ACHN (cell line): ENCODE results near the gene BCL2L15.

Experiments used
- DNase-seq: peaks from one replicate; pipeline ENCODE4 v3.0.0-alpha.2; 2015
- in situ Hi-C: cut with HindIII; loops from 2 replicates; pipeline ENCODE4 v1.10.0; 2017; ENCODE audit warnings: low sequenced_read_pairs, low pct_ligation_motif_present, low pct_unique_long_range_greater_than_20kb

BCL2L15 gene

GRCh38 chr1:113887402-113888175 is at the start of gene BCL2L15:
TSS of gene BCL2L15 (minus strand) at chr1:113887581. CDS start at chr1:113887375, 206 bp downstream.
- peak; percentile 56 for DNase-seq
- in situ Hi-C loops = no loop called here

DNA sequence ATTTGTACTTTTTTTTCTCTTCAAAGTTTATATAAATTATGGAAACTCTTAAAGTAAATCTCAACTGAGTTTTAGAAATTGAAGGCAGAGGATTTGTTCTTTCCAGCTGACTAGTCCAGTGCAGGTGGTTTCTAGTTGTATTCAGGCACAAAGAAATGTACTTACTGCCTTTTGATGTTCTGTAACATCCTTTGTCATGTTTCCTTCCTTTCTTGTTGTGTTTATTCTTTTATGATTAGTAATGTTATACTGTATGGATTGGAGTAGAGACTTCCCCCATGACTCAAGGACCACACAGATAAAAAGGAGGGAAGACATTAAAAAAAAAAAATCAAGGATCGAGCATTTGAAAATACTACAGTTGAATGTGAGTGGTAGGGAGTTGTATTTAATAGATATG is 49.8 kb upstream of the BCL2L15 start:
- in situ Hi-C loops = no loop called here
- no peak for DNase-seq

GRCh38 chr1:113935970-113936369 is 48.6 kb upstream of the BCL2L15 start:
- in situ Hi-C loops = no loop called here

GRCh38 chr1:113935176-113935575 is 47.8 kb upstream of the BCL2L15 start:
- no peak for DNase-seq
- in situ Hi-C loops = no loop called here

More at GRCh38 chr1:113935970-113936369, 48.6 kb upstream of the BCL2L15 start:
- no peak for DNase-seq

DNA sequence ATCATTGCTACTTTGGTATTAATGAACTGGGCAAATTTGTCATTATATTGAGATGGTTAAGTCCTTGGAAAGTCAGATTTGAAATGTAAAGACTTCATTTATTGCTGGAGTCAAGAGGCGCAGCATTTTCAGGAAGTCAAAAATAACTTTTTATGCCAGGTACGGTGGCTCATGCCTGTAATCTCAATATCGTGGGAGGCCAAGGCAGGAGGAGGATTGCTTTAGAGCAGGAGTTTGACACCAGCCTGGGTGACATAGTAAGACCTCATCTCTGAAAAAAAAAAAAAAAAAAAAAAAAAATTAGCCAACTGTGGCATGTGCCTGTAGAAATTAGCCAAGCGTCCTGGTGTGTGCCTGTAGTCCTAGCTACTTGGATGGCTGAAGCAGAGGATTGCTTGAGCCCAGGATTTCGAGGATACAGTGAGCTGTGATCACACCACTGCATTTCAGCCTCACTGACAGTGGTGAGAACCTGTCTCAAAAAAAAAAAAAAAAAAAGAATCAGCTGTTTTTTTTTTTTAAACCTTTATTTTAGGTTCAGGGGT is 47.2 kb upstream of the BCL2L15 start:
- in situ Hi-C loops = no loop called here
- DNase-seq = no peak

DNA sequence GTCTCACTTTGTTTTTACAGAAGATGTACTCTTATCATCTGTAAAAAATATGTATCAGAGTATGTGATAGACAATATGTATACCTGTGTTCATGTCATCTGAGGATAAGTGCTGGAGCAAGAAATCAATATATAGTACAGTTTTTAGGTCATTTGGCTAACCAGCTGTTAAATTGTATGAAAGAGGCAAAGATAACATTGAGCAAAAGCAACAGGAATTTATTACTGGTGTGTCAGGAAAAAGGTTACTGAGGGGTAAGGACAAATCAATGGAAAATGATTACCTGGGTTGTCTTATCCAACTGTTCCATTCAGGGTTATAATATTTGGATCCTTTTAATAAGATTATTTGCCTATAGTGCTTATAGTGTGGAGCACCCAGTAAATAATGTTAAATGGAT is 46.6 kb upstream of the BCL2L15 start:
- in situ Hi-C loops = no loop called here

DNA sequence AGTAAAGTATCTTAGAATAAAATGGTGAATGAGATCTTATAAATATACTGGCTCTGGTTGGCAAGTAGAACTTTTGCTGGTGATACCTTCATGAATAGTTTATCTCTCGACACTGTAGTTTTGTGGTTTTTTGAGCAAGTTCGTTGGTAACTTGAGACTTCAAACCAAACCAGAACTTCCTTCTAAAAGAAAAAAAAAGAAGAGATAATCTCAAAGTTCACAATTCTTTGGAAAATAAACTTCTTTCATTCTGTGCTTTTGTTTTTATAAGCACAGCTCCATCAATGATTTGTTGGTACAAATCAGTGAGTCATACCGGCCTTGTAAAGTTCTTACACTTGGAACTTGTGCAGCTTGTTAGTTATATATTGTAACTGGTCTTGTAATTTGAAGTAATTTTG is 44.1 kb upstream of the BCL2L15 start:
- peak; percentile 43 for DNase-seq
- in situ Hi-C loops = no loop called here

More for the DNA sequence above, 46.6 kb upstream of the BCL2L15 start:
- no peak for DNase-seq

GRCh38 chr1:113930499-113931161 is 43.2 kb upstream of the BCL2L15 start:
- in situ Hi-C loops = no loop called here

GRCh38 chr1:113929750-113930498 is 42.5 kb upstream of the BCL2L15 start:
- DNase-seq = peak; percentile 38
- in situ Hi-C loops = no loop called here

More at GRCh38 chr1:113930499-113931161, 43.2 kb upstream of the BCL2L15 start:
- peak; percentile 45 for DNase-seq

DNA sequence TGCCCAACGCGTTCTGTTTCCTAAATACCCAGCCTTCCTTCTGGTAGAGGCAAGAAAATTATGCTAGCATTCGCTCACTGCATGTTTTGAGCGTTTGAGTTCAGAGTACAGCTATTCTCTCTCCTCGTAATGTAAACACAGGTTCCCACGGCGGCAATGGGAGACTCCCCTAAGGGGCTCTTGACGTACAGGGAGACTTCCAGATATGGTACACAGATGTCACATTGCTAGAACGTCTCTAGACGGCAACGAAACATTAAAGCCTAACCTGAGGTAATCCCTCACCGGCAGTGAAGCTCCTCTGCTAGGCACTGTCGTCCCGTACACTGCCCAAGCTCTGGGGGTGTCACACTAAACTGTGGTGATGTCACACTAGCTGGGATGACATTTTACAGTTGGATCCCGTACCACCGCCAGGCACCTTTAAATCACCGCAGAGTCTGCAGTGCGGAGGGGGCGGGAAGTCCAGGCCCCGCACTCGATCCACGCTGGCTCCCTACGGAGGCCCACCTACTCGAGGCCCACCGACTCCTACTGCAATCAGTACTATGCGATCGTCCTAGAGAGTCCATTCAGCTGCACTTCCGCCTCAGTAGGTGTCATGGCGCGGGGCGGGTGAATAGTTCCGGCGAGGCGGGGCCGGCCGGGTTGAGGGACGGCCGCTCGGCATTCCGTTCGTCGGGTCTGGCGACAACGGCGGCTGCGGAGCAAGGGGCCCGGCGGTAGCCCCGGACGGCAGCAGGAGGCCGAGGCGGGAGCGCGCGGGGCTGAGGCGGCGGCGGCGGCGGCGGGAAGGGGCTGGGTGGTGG is 41.8 kb upstream of the BCL2L15 start, which contains the start of gene HIPK1:
TSS of gene HIPK1 (plus strand) at position 384 of the 809 bp plus-strand sequence.
- DNase-seq = peak; percentile 84
- in situ Hi-C loops = no loop called here

GRCh38 chr1:113928187-113928930 is 41.0 kb upstream of the BCL2L15 start:
- in situ Hi-C loops = no loop called here

DNA sequence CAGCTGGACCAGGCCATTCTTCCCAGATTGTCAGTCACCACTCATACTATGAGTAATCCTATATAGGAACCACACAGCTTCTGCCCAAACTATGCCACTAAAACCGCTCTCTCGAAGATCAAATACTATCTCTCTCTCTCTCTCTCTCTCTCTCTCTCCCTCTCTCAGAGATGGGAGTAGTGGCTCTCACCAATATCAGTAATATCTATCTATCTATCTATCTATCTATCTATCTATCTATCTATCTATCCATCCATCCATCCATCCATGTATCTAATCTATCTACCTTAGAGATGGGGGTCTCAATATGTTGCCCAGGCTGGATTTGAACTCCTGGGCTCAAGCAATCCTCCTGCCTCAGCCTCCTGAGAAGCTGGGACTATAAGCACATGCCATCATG is 37.1 kb upstream of the BCL2L15 start:
- in situ Hi-C loops = no loop called here
- no peak for DNase-seq

More at GRCh38 chr1:113928187-113928930, 41.0 kb upstream of the BCL2L15 start:
- no peak for DNase-seq

- no peak for DNase-seq
- in situ Hi-C loops = no loop called here
Measured at GRCh38 chr1:113922957-113923356, 35.6 kb upstream of the BCL2L15 start.

GRCh38 chr1:113918243-113918642 is 30.9 kb upstream of the BCL2L15 start:
- in situ Hi-C loops = no loop called here
- DNase-seq = no peak

DNA sequence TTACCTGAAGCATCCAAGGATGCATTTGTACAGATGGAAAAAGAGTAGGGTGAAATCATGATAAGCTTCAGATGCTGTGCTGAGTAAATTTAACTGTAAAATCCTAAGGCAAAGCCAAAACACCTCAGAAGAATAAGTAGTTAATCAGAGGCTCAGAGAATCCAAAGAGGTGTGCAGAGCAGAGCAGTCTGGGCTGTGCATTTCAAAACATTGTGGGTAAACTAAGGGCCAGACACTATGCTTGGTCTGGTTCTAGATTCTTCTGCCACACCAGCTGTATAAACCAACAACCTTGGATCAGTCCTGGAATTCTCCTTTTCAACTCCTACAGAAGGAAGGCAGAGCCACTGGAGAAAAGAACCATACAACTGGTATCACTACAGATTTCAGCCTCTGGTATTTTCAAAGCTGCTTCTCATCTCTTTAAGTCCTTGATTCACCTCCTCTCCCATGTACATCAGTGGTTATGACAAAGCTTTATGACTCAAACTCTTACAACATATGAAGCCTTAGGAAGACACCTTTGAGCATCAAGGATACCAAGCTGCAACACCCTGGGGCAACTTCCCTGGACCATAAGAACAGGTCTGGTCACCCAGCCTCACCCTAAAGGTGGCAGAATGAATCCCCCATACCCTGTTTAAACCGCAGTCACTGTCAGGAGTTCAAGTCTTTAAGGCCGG is 30.2 kb upstream of the BCL2L15 start:
- DNase-seq = no peak
- in situ Hi-C loops = no loop called here

GRCh38 chr1:113916974-113917373 is 29.6 kb upstream of the BCL2L15 start:
- DNase-seq = no peak
- in situ Hi-C loops = no loop called here
